ENCODE data around the gene LBHD1.

LBHD1 gene

GRCh38 chr11:62613291-62613778, 58.7 kb downstream of the LBHD1 start:
- no peak for DNase-seq
